Regular cardiac myocyte (primary cell): ENCODE results near the gene FAM118B. TPM values are rescaled to one million over a fixed set of nuclear protein-coding genes. Genes with fewer than 3 reads are reported as not detected.

Experiments
- total RNA-seq: library from RNA; depleted of rRNA; stranded (reverse); fragments of >200 nt; gene quantifications from 2 replicates; pipeline ENCODE4 v1.2.3, GENCODE V29; 2014

Gene FAM118B
- total RNA-seq, result 19.2 and 19.7 TPM in 2 replicates

GRCh38 chr11:126211236-126212088 lies at the start of gene FAM118B, which contains the start of gene RPUSD4:
FAM118B (plus strand) TSS chr11:126211782; CDS start chr11:126235002, 23,220 bp downstream.
RPUSD4 (minus strand) TSS chr11:126211650; CDS start chr11:126211638, 12 bp downstream.

GRCh38 chr11:126268708-126269579 lies 57.4 kb downstream of the FAM118B start, which contains the start of the genes FOXRED1 and SRPRA:
FOXRED1 (plus strand) TSS chr11:126269154; CDS start chr11:126269207, 53 bp downstream.
SRPRA (minus strand) TSS chr11:126268895; CDS start chr11:126268804, 91 bp downstream.

GRCh38 chr11:126282736-126283591 lies 71.4 kb downstream of the FAM118B start, which contains the start of gene TIRAP:
TIRAP (plus strand) TSS chr11:126283093; CDS start chr11:126290895, 7,802 bp downstream.

GRCh38 chr11:126303623-126304456 lies 92.3 kb downstream of the FAM118B start, which contains the start of gene DCPS:
DCPS (plus strand) TSS chr11:126304060; CDS start chr11:126304081, 21 bp downstream.

Other genes with a start within 250 kb of the FAM118B start
- 3.5 and 7.9 TPM in 2 replicates for gene CDON, start 148.9 kb upstream of the FAM118B start, total RNA-seq
- 22.0 and 22.4 TPM in 2 replicates for gene RPUSD4, start 132 bp upstream of the FAM118B start, total RNA-seq
- 48.5 and 90.3 TPM in 2 replicates for gene SRPRA, start 57.1 kb downstream of the FAM118B start, total RNA-seq
- gene FOXRED1, start 57.4 kb downstream of the FAM118B start, total RNA-seq, result 8.5 and 23.2 TPM in 2 replicates
- 2.9 and 4.2 TPM in 2 replicates for gene TIRAP, start 71.3 kb downstream of the FAM118B start, total RNA-seq
- 7.0 and 18.8 TPM in 2 replicates for gene DCPS, start 92.3 kb downstream of the FAM118B start, total RNA-seq
- gene ST3GAL4, start 143.9 kb downstream of the FAM118B start, total RNA-seq, result 24.5 and 27.0 TPM in 2 replicates